Liver (tissue), 9 donors: Measurements from ENCODE around the gene POLR2B. TPM values are rescaled to one million over a fixed set of nuclear protein-coding genes. Genes with fewer than 3 reads are reported as not detected.

ENCODE experiments used
- DNase-seq: peaks from one replicate; pipeline ENCODE4 v3.0.0-alpha.2; 2017; ENCODE audit warnings: low spot score
- H3K27ac ChIP-seq, 2 donors: one replicate each; pipeline ENCODE4 v1.7.0; 2013; ENCODE audit warnings: inconsistent platforms in 2 of 2, low read length in 2 of 2, control low read depth in 1 of 2, low read depth in 1 of 2, mild to moderate bottlenecking in 1 of 2
- H3K27me3 ChIP-seq, 4 donors: one replicate each; pipeline versions ENCODE4 v1.6.1 to v1.7.0; 2013; ENCODE audit warnings: low read length in 3 of 4, inconsistent platforms in 1 of 4, mild to moderate bottlenecking in 1 of 4, moderate library complexity in 1 of 4; ENCODE audit not compliant: control insufficient read depth in 4 of 4, insufficient read depth in 4 of 4
- H3K36me3 ChIP-seq, 4 donors: one replicate each; pipeline versions ENCODE4 v1.6.1 to v1.7.0; 2013; ENCODE audit warnings: low read length in 3 of 4, mild to moderate bottlenecking in 3 of 4, low read depth in 1 of 4, moderate library complexity in 1 of 4; ENCODE audit not compliant: control insufficient read depth in 4 of 4, insufficient read depth in 3 of 4
- H3K4me1 ChIP-seq, 4 donors: one replicate each; pipeline versions ENCODE4 v1.6.1 to v1.7.0; 2013; ENCODE audit warnings: low read length in 3 of 4, mild to moderate bottlenecking in 3 of 4, moderate library complexity in 1 of 4; ENCODE audit not compliant: control insufficient read depth in 4 of 4, insufficient read depth in 4 of 4
- H3K4me3 ChIP-seq, 3 donors: one replicate each; pipeline versions ENCODE4 v1.6.1 to v1.7.0; 2013; ENCODE audit warnings: low read length in 3 of 3, control low read depth in 1 of 3, low read depth in 1 of 3, mild to moderate bottlenecking in 1 of 3
- H3K9ac ChIP-seq, 2 donors: one replicate each; pipeline ENCODE4 v1.7.0; 2013; ENCODE audit warnings: low read length in 2 of 2, mild to moderate bottlenecking in 2 of 2, moderate library complexity in 2 of 2, control low read depth in 1 of 2, low read depth in 1 of 2
- H3K9me3 ChIP-seq, 4 donors: one replicate each; pipeline versions ENCODE4 v1.6.1 to v1.7.0; 2013; ENCODE audit warnings: low read length in 3 of 4; ENCODE audit not compliant: control insufficient read depth in 4 of 4
- ATF3 ChIP-seq: IDR thresholded peaks from 2 replicates; pipeline ENCODE4 v1.6.1; 2016; ENCODE audit warnings: antibody characterized with exemption
- CTCF ChIP-seq: fragments of 150-350 bp; IDR thresholded peaks from 2 replicates; pipeline ENCODE4 v1.5.1; 2017; ENCODE audit warnings: improper control_type of control experiment, low read depth, low read length; ENCODE audit not compliant: missing input control
- EGR1 ChIP-seq, 2 donors: IDR thresholded peaks; 2 replicates each; pipeline ENCODE4 v1.6.1; 2016 to 2018; ENCODE audit warnings: antibody characterized with exemption in 2 of 2, low read depth in 2 of 2
- FOXA1 ChIP-seq: IDR thresholded peaks from 2 replicates; pipeline ENCODE4 v1.6.1; 2016; ENCODE audit warnings: antibody characterized with exemption
- FOXA2 ChIP-seq: IDR thresholded peaks from 2 replicates; pipeline ENCODE4 v1.6.1; 2016; ENCODE audit warnings: antibody characterized with exemption
- GABPA ChIP-seq, 2 donors: IDR thresholded peaks in 1 of 2; conservative IDR thresholded peaks in 1 of 2; 2 replicates each; pipeline ENCODE4 v1.6.1; 2016; ENCODE audit warnings: antibody characterized with exemption in 2 of 2, mild to moderate bottlenecking in 1 of 2, moderate library complexity in 1 of 2
- HNF4A ChIP-seq, 2 donors: conservative IDR thresholded peaks; 2 replicates each; pipeline ENCODE4 v1.6.1; 2016; ENCODE audit warnings: antibody characterized with exemption in 2 of 2, mild to moderate bottlenecking in 2 of 2
- HNF4G ChIP-seq: IDR thresholded peaks from 2 replicates; pipeline ENCODE4 v1.6.1; 2016; ENCODE audit warnings: antibody characterized with exemption
- JUND ChIP-seq, 2 donors: IDR thresholded peaks; 2 replicates each; pipeline ENCODE4 v1.6.1; 2016; ENCODE audit warnings: antibody characterized with exemption in 2 of 2
- MAX ChIP-seq: IDR thresholded peaks from 2 replicates; pipeline ENCODE4 v1.6.1; 2016; ENCODE audit warnings: antibody characterized with exemption
- NR2F2 ChIP-seq: IDR thresholded peaks from 2 replicates; pipeline ENCODE4 v1.6.1; 2016; ENCODE audit warnings: antibody characterized with exemption
- RAD21 ChIP-seq, 2 donors: IDR thresholded peaks; 2 replicates each; pipeline ENCODE4 v1.6.1; 2016; ENCODE audit warnings: antibody characterized with exemption in 2 of 2, mild to moderate bottlenecking in 2 of 2
- REST ChIP-seq: IDR thresholded peaks from 2 replicates; pipeline ENCODE4 v1.6.1; 2016; ENCODE audit warnings: antibody characterized with exemption, mild to moderate bottlenecking
- RXRA ChIP-seq, 2 donors: IDR thresholded peaks; 2 replicates each; pipeline ENCODE4 v1.6.1; 2017 to 2018; ENCODE audit warnings: antibody characterized with exemption in 2 of 2, mild to moderate bottlenecking in 1 of 2
- SP1 ChIP-seq: IDR thresholded peaks from 2 replicates; pipeline ENCODE4 v1.6.1; 2018; ENCODE audit warnings: antibody characterized with exemption, mild to moderate bottlenecking
- TAF1 ChIP-seq: conservative IDR thresholded peaks from 2 replicates; pipeline ENCODE4 v1.6.1; 2016; ENCODE audit warnings: antibody characterized with exemption, mild to moderate bottlenecking
- YY1 ChIP-seq: IDR thresholded peaks from 2 replicates; pipeline ENCODE4 v1.6.1; 2016; ENCODE audit warnings: antibody characterized with exemption, mild to moderate bottlenecking
- ZBTB33 ChIP-seq: IDR thresholded peaks from 2 replicates; pipeline ENCODE4 v1.6.1; 2016; ENCODE audit warnings: antibody characterized with exemption
- WGBS: extraction: QIAGEN DNeasy Blood & Tissue Kit; methylation state at CpG from one replicate; pipeline ENCODE4 v1.1.7; 2013; 5-methylcytosine and 5-hydroxymethylcytosine counted together
- polyA plus RNA-seq, 2 donors: library from polyadenylated mRNA; stranded (reverse) in 1 of 2; unstranded in 1 of 2; fragments of 200-250 nt in 1 of 2; fragments of >200 nt in 1 of 2; fragmentation: Nextera tagmentation in 1 of 2; extraction: Ambion mirVana in 1 of 2; gene quantifications; one replicate each; pipeline versions ENCODE4 v1.2.1 to v1.2.3, GENCODE V29; 2013 to 2015
- total RNA-seq, 2 donors: library from RNA; depleted of rRNA; stranded (reverse); fragments of >200 nt; gene quantifications; one replicate each; pipeline ENCODE4 v1.2.3, GENCODE V29; 2014
- donor health status: healthy.
- donor health status: healthy.
- donor health status: healthy.
- donor health status: healthy.
- donor health status: healthy.

The POLR2B gene
- total and polyA plus RNA-seq, 4 donors = 16.6 to 64.4 (median 40.0) TPM

DNA sequence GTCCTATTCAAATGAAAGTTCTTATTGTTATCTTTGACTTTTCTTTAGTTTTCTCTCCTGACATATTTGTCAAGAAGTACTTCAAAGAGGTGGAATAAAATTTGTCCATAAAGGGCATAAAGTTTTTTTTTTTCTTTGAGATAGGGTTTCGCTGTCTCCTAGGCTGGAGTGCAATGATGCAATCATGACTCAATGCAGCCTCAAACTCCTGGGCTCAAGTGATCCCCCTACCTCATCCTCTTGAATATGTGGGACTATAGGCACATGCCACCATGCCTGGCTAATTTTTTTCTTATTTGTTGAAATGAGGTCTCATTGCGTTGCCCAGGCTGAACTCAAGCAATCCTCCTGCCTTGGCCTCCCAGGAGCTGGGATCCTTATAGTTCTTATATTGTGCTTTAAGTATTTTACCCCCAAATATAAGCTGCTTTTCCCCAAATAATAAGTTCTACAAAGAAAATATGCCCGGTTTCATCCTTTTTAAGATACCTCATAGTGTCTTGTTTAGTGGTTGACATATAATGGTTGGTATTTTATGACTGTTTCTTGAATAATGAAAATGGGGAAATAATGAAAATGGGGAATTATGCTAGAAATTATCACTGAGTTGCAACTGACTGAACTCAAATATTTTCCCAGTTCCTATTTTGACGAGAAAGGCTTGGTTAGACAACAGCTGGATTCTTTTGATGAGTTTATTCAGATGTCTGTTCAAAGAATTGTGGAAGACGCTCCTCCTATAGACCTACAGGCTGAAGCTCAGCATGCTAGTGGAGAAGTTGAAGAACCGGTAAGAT, 11.6 kb downstream of the POLR2B start:
- Histone ChIP-seq H3K4me1 (no peaks in the 10 kb centered on the region), H3K36me3 (peaks cover 11 to 66% (median 41%) of the 10 kb centered on the region in 4 donors), H3K27me3 (no peaks in the 10 kb centered on the region), H3K9me3 (no peaks in the 10 kb centered on the region), H3K4me3 (no peak overlapping the region), H3K27ac (no peak overlapping the region), H3K9ac (no peak overlapping the region)
- WGBS = 94% methylated on average over 6 of the region's 6 CpGs
- no peak for DNase-seq
- no peak for TF ChIP-seq EGR1 (IDR thresholded peaks at IDR 0.05; ENCODE audit: low read depth in 2 of 2)
- no peak for TF ChIP-seq HNF4A (conservative IDR thresholded peaks at IDR 0.05)
- no peak for TF ChIP-seq YY1
- no peak for TF ChIP-seq FOXA1
- no peak for TF ChIP-seq NR2F2

DNA sequence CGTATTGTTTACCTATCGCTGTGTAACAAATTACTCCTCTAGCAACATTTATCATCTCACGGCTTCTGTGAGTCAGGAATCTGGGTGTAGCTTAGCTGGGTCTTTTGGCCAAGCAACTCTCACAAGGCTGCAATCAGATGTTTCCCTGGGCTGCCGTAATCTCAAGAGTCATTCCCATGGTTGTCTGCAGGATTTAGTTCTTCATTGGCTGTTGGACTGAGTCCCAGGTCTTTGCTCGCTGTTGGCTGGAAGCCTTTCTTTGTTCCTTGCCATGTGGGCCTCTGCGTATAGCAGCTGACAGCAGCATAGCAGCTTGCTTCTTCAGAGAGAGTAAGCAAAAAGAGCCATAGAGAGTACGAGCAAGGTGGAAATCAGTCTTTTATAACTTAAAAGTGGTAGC, 16.8 kb downstream of the POLR2B start:
- Histone ChIP-seq H3K4me1 (no peaks in the 10 kb centered on the region), H3K9ac (no peak overlapping the region), H3K4me3 (no peak overlapping the region), H3K36me3 (peaks cover 15 to 66% (median 38%) of the 10 kb centered on the region in 4 donors), H3K27ac (no peak overlapping the region), H3K9me3 (no peaks in the 10 kb centered on the region), H3K27me3 (no peaks in the 10 kb centered on the region)
- DNase-seq = no peak
- 82% methylated on average over 7 of the region's 7 CpGs for WGBS
- TF ChIP-seq JUND (IDR thresholded peaks at IDR 0.05) (no peak), HNF4A (conservative IDR thresholded peaks at IDR 0.05) (no peak), NR2F2 (no peak), HNF4G (no peak), FOXA1 (no peak), CTCF (no peak), FOXA2 (no peak), YY1 (no peak), REST (no peak), RAD21 (IDR thresholded peaks at IDR 0.05) (no peak), SP1 (no peak), GABPA (IDR thresholded peaks at IDR 0.05 in 1 of 2, conservative IDR thresholded peaks at IDR 0.05 in 1 of 2) (no peak), ATF3 (no peak), RXRA (IDR thresholded peaks at IDR 0.05) (no peak), MAX (no peak), EGR1 (IDR thresholded peaks at IDR 0.05; ENCODE audit: low read depth in 2 of 2) (no peak), ZBTB33 (no peak), TAF1 (no peak)
